Hypothalamus (tissue), 51 donors: ENCODE data around the gene WDR62.
A peak's percentile ranks its signal among the peaks of the same experiment; 100 is the strongest.

Experiments
- DNase-seq, 51 donors: peaks; one replicate each; lab custom pipeline; 2025; lab: John Stamatoyannopoulos, UW

Gene WDR62

GRCh38 chr19:36073121-36073876 lies 18.6 kb downstream of the WDR62 start:
- no peak for DNase-seq

DNA sequence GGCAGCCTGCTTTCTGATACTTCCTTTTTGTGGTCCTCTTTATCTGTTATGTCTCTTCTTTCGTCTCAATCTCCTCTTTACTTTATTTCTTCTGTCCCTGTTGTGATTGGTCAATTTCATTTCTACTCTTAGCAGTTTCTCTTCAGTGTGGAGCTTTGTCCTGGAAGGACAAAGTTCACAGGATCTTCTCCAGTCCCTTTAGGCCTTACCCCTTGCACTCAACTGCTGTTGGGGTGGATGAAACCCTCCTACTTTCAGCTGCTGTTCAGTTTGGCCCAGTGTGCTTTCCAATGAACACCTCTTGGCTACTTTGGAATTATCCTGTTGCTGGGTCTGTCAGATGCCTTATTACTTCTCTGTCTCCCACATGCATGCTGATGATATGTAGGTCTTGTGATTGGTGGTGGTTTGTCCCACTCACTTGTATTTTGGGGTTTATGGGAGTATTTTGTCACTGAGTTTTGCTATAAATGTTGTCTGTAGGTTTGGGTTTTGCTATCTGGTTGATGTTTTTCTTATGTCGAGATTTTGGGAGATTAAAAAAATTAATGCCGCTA lies 24.8 kb downstream of the WDR62 start:
- DNase-seq = no peak

DNA sequence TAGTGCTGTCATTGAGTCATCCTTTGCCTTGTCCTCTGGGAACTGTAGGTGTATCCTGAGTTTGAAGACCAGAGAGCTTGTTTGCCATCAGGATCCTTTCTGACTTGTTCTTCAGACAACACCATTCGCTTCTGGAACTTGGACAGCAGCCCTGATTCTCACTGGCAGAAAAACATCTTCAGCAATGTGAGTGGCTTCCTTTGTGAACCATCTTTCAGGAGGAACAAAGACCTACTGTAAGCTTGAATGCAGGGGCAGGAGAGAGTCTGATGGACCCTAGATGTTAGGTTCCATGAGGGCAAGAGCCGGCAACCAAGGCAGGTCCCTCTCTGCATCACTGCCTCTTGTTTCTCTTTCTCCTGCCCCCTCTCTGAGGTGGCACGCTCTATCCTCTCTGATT lies 26.7 kb downstream of the WDR62 start:
- peak in 32 of 51 donors; percentile 1 to 83 (median 36) for DNase-seq

- DNase-seq = no peak
Observed at GRCh38 chr19:36081894-36082293, 27.2 kb downstream of the WDR62 start.

DNA sequence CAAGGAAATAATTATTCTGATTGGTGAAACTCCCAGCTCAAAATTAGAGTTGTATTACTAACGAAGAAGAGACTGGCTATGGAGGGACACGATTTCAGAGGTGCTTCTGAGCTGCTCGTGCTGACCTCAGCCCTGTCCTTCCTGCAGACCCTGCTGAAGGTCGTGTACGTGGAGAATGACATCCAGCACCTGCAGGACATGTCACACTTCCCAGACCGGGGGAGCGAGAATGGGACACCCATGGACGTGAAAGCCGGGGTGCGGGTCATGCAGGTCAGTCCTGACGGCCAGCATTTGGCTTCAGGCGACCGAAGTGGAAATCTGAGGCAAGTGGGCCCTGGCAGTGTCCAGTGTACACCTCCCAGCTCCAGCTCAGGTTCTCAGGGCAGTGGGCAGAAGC lies 28.2 kb downstream of the WDR62 start:
- no peak for DNase-seq

GRCh38 chr19:36084231-36085009 lies 29.7 kb downstream of the WDR62 start:
- DNase-seq = no peak

DNA sequence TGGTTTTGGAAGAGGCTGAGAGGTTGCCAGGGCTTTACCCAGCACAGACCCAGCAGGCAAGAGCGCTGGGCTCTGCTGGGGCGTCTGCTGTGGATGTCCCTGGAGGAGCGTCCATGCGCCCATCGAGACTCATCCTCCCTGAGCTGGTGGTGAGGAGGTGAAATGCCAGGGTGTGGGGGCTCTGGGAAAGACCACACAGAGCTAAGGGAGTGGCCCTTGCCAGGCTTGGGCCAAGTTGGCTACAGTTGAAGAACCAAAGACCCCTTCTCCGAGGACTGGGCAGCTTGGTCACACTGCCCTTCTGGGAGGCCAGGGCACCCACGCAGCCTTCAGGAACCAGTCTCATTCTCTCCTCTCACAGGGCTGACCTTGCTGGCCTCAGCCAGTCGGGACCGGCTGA lies 31.6 kb downstream of the WDR62 start:
- DNase-seq = no peak

DNA sequence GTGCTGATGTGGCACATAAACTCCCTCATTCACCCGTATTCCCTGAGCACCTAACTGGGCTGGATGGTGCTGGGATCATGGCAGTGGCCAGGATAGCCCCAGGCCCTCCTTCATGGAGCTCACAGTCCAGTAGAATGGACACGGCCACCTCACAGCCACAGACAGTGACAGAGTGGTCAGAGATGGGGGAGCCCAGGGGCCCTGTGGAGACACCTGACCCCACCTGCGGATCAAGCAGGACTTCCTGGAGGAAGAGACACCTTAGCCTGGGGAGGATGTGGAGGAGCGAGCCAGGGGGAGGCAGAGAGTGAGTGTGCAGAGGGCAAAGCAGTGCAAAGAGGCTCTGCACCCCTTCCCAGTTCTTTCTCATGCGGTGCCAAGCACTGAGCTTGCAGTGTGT lies 35.1 kb downstream of the WDR62 start:
- no peak for DNase-seq

GRCh38 chr19:36090910-36091695 lies 36.4 kb downstream of the WDR62 start:
- no peak for DNase-seq

DNA sequence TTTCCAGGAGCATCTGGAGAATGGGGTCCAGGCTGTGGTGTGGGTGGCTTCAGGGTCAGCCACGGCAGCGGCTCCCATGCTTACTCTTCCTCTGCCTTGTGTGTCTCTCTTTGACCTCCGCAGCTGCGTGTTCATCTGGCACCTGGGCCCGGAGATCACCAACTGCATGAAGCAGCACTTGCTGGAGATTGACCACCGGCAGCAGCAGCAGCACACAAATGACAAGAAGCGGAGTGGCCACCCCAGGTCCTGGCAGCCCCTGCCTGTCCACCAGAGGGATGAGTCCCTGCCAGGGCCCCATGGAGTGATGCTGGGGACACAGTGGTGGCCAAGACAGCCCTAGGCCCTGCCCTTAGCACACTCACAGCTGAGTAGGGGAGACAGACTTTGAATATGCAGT lies 37.9 kb downstream of the WDR62 start:
- DNase-seq = peak in 1 of 51 donors; percentile 8

DNA sequence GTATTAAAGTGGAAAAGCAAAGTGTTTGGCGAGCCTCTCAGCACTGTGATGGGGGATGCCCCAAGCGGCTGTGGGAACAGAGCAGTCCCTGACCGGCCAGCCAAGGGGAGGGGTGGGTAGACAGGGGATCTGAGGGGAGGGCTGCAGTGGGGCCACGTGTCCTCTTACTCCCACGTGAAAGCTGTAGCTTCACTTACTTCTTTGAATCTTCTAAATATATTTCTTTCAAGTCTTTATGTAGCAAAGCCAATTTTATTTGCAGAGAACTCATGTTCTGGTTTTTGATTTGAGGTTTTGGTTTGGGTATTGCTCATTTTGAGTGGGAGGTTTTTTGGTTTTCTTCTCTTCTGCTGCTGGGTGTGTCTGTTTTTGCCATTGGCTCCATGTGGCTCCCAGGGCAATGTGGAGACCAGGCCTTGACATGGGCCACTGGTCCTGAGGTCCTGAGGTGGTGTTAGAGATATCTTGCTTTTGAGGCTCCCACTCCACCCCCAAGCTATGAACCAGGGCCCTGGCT lies 38.5 kb downstream of the WDR62 start:
- peak in 3 of 51 donors; percentile 11 to 40 (median 14) for DNase-seq

DNA sequence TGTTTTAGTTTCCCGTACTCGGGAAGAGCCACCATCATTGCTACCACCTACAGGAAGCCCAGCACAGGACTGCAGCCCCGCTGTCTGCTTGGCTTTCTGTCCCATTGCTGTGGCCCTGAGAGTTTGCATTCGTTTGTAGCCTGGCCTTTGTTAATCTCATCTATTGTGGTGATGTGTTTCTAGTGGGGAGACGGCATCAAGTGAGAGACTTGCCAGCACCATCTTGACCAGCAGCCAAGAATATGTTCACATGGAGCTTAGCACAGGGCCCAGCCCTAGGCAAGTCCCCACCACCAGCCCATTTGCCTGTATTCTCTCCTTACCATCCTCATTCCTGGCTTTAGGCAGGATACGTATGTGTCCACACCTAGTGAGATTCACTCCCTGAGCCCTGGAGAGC lies 39.0 kb downstream of the WDR62 start:
- peak in 15 of 51 donors; percentile 6 to 58 (median 34) for DNase-seq

DNA sequence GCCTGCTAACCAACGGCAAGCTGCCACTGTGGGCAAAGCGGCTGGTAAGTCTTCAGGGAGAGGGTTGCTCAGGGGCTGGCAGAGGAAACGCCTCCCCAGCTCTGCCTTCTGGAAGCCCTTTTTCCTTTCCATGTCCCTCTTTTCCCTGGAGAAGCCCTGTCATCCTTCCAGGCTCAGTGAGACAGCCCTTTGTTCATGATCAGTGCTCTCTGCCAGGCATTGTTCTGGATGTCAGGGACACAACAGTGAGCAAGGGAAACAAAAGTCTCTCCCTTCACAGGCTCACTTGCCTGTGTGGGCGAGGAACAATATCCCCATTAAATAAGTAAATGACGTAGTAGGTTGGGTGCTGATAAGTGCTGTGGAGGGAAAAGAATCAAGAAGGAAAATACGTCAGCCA lies 42.3 kb downstream of the WDR62 start:
- peak in 44 of 51 donors; percentile 10 to 94 (median 64) for DNase-seq

DNA sequence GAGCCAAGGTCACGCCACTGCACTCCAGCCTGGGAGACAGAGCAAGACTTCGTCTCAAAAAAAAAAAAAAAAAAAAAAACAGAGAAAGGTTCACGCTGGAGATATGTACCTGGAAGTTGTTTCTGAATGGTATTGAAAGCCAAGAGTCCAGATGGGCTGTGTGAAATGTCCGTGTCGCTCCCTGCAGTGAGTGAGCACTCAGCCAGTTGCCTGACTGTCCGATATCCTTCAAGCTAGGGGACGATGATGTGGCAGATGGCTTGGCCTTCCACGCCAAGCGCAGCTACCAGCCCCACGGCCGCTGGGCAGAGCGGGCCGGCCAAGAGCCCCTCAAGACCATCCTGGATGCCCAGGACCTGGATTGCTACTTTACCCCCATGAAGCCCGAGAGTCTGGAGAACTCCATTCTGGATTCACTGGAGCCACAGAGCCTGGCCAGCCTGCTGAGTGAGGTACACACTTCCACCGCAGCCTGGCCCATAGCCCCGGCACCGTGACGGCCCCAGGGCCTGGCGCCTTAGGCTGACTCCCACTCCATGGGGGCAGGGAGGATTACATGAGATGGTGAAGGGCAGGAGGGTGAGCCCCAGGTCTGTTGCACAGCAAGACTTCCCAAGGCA lies 44.6 kb downstream of the WDR62 start:
- DNase-seq = no peak

- DNase-seq = peak in 6 of 51 donors; percentile 7 to 23 (median 14)
Observed at GRCh38 chr19:36100476-36100875, 45.8 kb downstream of the WDR62 start.

- DNase-seq = no peak
Observed at GRCh38 chr19:36101550-36102327, 47.0 kb downstream of the WDR62 start.

DNA sequence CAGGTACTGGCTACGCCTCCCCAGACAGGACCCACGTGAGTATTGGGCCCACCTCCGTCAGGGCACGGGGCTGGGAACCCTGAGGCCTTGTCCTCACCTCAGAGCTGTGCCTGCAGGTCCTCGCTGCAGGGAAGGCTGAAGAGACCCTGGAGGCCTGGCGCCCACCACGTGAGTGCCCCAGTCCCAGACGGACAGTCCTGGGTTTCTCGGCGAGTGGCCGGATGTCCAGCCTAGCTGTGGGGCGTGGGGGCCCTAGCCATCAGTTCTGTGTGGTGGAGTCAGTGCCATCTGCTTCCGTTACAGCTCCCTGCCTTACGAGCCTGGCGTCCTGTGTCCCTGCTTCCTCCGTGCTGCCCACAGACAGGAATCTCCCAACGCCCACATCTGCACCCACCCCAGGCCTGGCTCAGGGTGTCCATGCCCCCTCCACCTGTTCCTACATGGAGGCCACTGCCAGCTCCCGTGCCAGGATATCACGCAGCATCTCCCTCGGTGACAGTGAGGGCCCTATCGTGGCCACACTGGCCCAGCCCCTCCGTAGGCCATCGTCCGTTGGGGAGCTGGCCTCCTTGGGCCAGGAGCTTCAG lies 48.4 kb downstream of the WDR62 start:
- DNase-seq = no peak

GRCh38 chr19:36103842-36104552 lies 49.3 kb downstream of the WDR62 start:
- no peak for DNase-seq
